Astrocyte (in vitro differentiated cells and primary cell): ENCODE results near the gene PEAR1. TPM values are rescaled to one million over a fixed set of nuclear protein-coding genes. Genes with fewer than 3 reads are reported as not detected.

Experiments used
- DNase-seq: peaks from one replicate; pipeline ENCODE4 v3.0.0-alpha.2; 2010; ENCODE audit warnings: low read depth
- FAIRE-seq: peaks from 2 replicates; lab custom pipeline; 2011; peaks lifted over from hg19 to GRCh38; lab: Jason Lieb, UNC
- H2AFZ ChIP-seq: 2 replicates; pipeline ENCODE4 v1.6.0; 2012; ENCODE audit warnings: low read depth, low read length, inconsistent platforms
- H3K27ac ChIP-seq: 2 replicates; pipeline ENCODE4 v1.5.1; 2011; ENCODE audit warnings: low read depth, low read length, inconsistent platforms
- H3K27me3 ChIP-seq: 2 replicates; pipeline ENCODE4 v1.6.0; 2011; ENCODE audit warnings: low read length, inconsistent platforms; ENCODE audit not compliant: insufficient read depth
- H3K36me3 ChIP-seq: 2 replicates; pipeline ENCODE4 v1.5.1; 2011; ENCODE audit warnings: low read length, inconsistent platforms; ENCODE audit not compliant: insufficient read depth
- H3K4me1 ChIP-seq: 2 replicates; pipeline ENCODE4 v1.5.1; 2011; ENCODE audit warnings: low read length, inconsistent platforms; ENCODE audit not compliant: insufficient read depth
- H3K4me2 ChIP-seq: 2 replicates; pipeline ENCODE4 v1.6.0; 2012; ENCODE audit warnings: low read length, inconsistent platforms
- H3K4me3 ChIP-seq: 2 replicates; pipeline ENCODE4 v1.5.1; 2011; ENCODE audit warnings: low read depth, mild to moderate bottlenecking, low read length, inconsistent platforms; ENCODE audit not compliant: insufficient read depth
- H3K79me2 ChIP-seq: 2 replicates; pipeline ENCODE4 v1.6.0; 2012; ENCODE audit warnings: mild to moderate bottlenecking, low read length, inconsistent platforms; ENCODE audit not compliant: insufficient read depth
- H3K9ac ChIP-seq: 2 replicates; pipeline ENCODE4 v1.6.0; 2012; ENCODE audit warnings: mild to moderate bottlenecking, low read length, inconsistent platforms
- H3K9me3 ChIP-seq: 2 replicates; pipeline ENCODE4 v1.5.1; 2012; ENCODE audit warnings: low read depth, mild to moderate bottlenecking, low read length, inconsistent platforms; ENCODE audit not compliant: insufficient read depth
- H4K20me1 ChIP-seq: 2 replicates; pipeline ENCODE4 v1.6.0; 2012; ENCODE audit warnings: low read length, inconsistent platforms; ENCODE audit not compliant: insufficient read depth
- H3K27ac Mint-ChIP-seq: one replicate; pipeline ENCODE4 v1.8.0; 2021; ENCODE audit warnings: mild to moderate bottlenecking, mixed read lengths; ENCODE audit not compliant: unreplicated experiment
- H3K27me3 Mint-ChIP-seq: one replicate; pipeline ENCODE4 v1.8.0; 2021; ENCODE audit warnings: low read depth, mixed read lengths; ENCODE audit not compliant: unreplicated experiment
- H3K36me3 Mint-ChIP-seq: one replicate; pipeline ENCODE4 v1.8.0; 2021; ENCODE audit warnings: low read depth, mixed read lengths; ENCODE audit not compliant: unreplicated experiment
- H3K4me1 Mint-ChIP-seq: one replicate; pipeline ENCODE4 v1.8.0; 2021; ENCODE audit warnings: low read depth, mixed read lengths; ENCODE audit not compliant: unreplicated experiment
- H3K4me3 Mint-ChIP-seq: one replicate; pipeline ENCODE4 v1.8.0; 2021; ENCODE audit warnings: mild to moderate bottlenecking, moderate library complexity, mixed read lengths; ENCODE audit not compliant: unreplicated experiment
- H3K9me3 Mint-ChIP-seq: one replicate; pipeline ENCODE4 v1.8.0; 2021; ENCODE audit warnings: mild to moderate bottlenecking, mixed read lengths; ENCODE audit not compliant: unreplicated experiment
- EZH2 ChIP-seq: IDR thresholded peaks from 2 replicates; pipeline ENCODE4 v1.6.1; 2012; ENCODE audit warnings: mild to moderate bottlenecking, low read length, inconsistent platforms; ENCODE audit not compliant: insufficient read depth
- total RNA-seq: library from RNA; stranded (reverse); gene quantifications from 2 replicates; pipeline ENCODE4 v1.2.1, GENCODE V29; 2021
- TF ChIP-seq, protein P1 (sequence below): IDR thresholded peaks from 2 replicates; pipeline ENCODE4 v1.5.1; 2011; ENCODE audit warnings: low read depth, mild to moderate bottlenecking, inconsistent platforms, low read length, moderate library complexity; ENCODE audit not compliant: insufficient read depth

Gene PEAR1
- total RNA-seq, 1 donor from 2014 or later, result 17.3 TPM

DNA sequence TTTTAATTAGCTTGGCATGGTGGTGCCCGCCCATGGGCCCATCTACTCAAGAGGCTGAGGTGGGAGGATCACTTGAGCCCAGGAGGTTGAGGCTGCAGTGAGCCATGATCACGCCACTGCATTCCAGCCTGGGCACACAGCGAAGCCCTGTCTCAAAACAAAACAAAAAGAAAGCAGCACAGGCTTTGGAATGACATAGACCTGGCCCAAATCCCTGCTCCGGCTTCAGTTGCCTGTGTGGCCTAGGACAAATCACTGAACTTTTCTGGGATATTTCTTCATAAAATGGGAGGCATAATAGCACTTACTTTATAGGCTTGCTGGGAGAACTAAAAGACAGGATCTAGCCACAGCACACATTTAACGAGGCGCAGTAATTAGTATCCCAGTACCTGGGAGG lies 2.4 kb downstream of the PEAR1 start:
- peak overlapping the region; percentile 36 for H3K4me3 Mint-ChIP-seq
- FAIRE-seq (no peak), DNase-seq (no peak)
- no peak for TF ChIP-seq EZH2
- TF ChIP-seq, protein P1, sequence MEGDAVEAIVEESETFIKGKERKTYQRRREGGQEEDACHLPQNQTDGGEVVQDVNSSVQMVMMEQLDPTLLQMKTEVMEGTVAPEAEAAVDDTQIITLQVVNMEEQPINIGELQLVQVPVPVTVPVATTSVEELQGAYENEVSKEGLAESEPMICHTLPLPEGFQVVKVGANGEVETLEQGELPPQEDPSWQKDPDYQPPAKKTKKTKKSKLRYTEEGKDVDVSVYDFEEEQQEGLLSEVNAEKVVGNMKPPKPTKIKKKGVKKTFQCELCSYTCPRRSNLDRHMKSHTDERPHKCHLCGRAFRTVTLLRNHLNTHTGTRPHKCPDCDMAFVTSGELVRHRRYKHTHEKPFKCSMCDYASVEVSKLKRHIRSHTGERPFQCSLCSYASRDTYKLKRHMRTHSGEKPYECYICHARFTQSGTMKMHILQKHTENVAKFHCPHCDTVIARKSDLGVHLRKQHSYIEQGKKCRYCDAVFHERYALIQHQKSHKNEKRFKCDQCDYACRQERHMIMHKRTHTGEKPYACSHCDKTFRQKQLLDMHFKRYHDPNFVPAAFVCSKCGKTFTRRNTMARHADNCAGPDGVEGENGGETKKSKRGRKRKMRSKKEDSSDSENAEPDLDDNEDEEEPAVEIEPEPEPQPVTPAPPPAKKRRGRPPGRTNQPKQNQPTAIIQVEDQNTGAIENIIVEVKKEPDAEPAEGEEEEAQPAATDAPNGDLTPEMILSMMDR, result no peak
- peaks cover 3% of the 10 kb centered on the region for H3K9me3 Mint-ChIP-seq
- Histone ChIP-seq H2AFZ (no peak overlapping the region), H3K4me1 (peaks cover 75% of the 10 kb centered on the region), H4K20me1 (peaks cover 3% of the 10 kb centered on the region), H3K9me3 (no peaks in the 10 kb centered on the region), H3K4me2 (peak overlapping the region; percentile 82), H3K27ac (peak overlapping the region; percentile 96), H3K36me3 (no peaks in the 10 kb centered on the region), H3K27me3 (no peaks in the 10 kb centered on the region), H3K4me3 (no peak overlapping the region), H3K79me2 (peaks cover 50% of the 10 kb centered on the region), H3K9ac (peak overlapping the region; percentile 76)
- H3K36me3 Mint-ChIP-seq, result peaks cover 2% of the 10 kb centered on the region
- H3K27ac Mint-ChIP-seq, result peak overlapping the region; percentile 98
- peaks cover 48% of the 10 kb centered on the region for H3K4me1 Mint-ChIP-seq
- H3K27me3 Mint-ChIP-seq, result peaks cover 12% of the 10 kb centered on the region

DNA sequence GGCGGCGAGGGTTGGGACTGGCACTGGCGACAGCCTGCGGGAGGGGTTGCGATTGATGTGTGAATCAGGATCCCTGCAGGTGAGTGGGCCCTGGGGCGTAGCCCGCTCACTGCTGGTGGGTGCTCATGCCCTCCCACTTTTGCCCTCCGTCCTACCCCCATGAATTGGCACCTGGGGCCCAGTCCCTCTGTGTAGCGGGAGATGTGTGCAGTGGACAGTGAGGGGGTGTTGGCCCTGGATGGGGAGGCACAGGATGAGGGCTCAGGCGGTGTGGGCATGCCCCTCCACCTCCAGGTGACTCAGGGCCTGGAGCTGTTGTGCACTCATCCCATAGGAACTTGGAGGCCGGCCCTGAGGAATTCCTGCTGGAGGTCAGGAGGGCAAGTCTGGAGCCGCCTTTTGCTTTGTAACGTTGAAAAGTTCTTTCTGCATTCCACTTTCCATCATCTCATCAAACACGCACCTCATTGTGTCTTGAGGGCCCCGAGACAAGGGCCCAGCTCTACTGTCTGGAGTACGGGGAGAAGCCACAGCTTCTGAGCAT lies 3.0 kb downstream of the PEAR1 start:
- Histone ChIP-seq H3K9me3 (no peaks in the 10 kb centered on the region), H3K9ac (peak overlapping the region; percentile 76), H3K36me3 (no peaks in the 10 kb centered on the region), H3K79me2 (peaks cover 56% of the 10 kb centered on the region), H3K27me3 (no peaks in the 10 kb centered on the region), H3K4me3 (peak overlapping the region; percentile 12), H3K27ac (peak overlapping the region; percentile 96), H2AFZ (no peak overlapping the region), H3K4me1 (peaks cover 75% of the 10 kb centered on the region), H4K20me1 (peaks cover 8% of the 10 kb centered on the region), H3K4me2 (peak overlapping the region; percentile 82)
- DNase-seq (peak; percentile 92), FAIRE-seq (peak; percentile 68)
- H3K27ac Mint-ChIP-seq, result peak overlapping the region; percentile 98
- peaks cover 9% of the 10 kb centered on the region for H3K27me3 Mint-ChIP-seq
- H3K9me3 Mint-ChIP-seq, result peaks cover 3% of the 10 kb centered on the region
- H3K4me1 Mint-ChIP-seq, result peaks cover 48% of the 10 kb centered on the region
- peaks cover 2% of the 10 kb centered on the region for H3K36me3 Mint-ChIP-seq
- H3K4me3 Mint-ChIP-seq, result peak overlapping the region; percentile 74
- TF ChIP-seq EZH2, result no peak
- TF ChIP-seq, protein P1, result no peak

DNA sequence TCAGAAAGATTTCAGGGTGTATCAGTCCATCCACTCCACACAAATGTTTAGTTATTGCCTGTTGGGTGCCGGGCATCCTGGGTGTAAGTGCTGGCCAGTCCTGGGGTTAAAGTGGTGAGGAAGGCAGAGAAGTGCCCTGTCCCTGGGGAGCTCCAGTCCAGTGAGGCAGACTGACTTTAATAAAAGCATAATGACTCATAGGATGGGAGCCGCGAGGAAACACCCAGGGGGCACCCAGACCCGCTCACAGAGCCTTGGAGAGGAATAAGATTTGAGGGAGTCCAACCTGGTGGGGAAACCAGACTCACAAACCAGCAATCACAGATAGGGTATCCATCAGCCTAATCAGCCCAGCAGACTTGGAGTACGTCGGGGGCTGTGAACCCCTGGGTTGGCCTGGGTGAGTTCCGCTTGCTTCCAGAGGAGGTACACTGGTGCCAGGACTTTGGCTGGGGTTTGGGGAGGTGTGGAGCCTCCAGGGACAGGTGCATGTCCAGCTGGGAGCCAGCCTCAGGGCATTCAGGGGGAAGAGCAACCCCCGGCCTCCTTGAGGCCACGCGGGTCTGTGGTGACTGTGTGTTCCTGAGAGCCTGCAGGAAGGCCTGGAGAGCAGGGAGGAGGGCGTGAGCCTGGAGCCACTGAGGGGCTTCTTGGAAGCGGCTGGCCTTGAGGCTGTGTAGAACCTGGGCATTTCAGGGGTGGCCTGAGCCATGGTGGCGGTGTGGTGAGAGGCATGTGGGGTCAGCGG lies 3.7 kb downstream of the PEAR1 start:
- DNase-seq, result peak; percentile 66
- Histone ChIP-seq H2AFZ (no peak overlapping the region), H3K27me3 (no peaks in the 10 kb centered on the region), H3K79me2 (peaks cover 63% of the 10 kb centered on the region), H3K4me2 (peak overlapping the region; percentile 82), H3K4me3 (peak overlapping the region; percentile 12), H3K9me3 (no peaks in the 10 kb centered on the region), H3K4me1 (peaks cover 80% of the 10 kb centered on the region), H3K36me3 (no peaks in the 10 kb centered on the region), H4K20me1 (peaks cover 12% of the 10 kb centered on the region), H3K27ac (peak overlapping the region; percentile 96), H3K9ac (peak overlapping the region; percentile 76)
- peaks cover 7% of the 10 kb centered on the region for H3K27me3 Mint-ChIP-seq
- H3K4me3 Mint-ChIP-seq, result peak overlapping the region; percentile 74
- peaks cover 51% of the 10 kb centered on the region for H3K4me1 Mint-ChIP-seq
- peaks cover 3% of the 10 kb centered on the region for H3K9me3 Mint-ChIP-seq
- FAIRE-seq, result no peak
- peak overlapping the region; percentile 98 for H3K27ac Mint-ChIP-seq
- peaks cover 2% of the 10 kb centered on the region for H3K36me3 Mint-ChIP-seq
- no peak for TF ChIP-seq EZH2
